ENCODE results near the gene GBA3. TPM values are rescaled to one million over a fixed set of nuclear protein-coding genes. Genes with fewer than 3 reads are reported as not detected.

The GBA3 gene
- total and polyA plus RNA-seq, 2 of the 8 experiments (the other 6 are each of a cell fraction or from before 2014, with no cell fraction given): not detected

DNA sequence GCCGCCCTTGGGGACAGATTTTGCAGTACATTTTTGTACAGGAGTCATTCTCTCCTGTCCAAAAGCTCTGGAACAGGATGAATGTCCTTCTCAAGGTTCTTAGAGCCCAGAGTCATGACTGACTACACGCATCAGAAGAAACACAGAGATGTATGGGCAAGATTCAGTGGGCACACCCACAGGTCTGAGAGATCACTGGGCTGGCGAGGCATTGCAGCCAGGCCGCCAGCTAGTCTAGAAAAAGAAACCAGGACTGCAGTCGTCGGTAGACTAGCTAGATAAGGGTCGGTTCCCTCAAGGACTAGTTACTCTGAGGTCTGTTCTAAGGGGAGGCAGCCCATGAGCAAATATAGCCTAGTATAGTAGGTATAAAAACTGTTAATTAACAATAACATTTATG, 19.8 kb downstream of the GBA3 start:
- Histone ChIP-seq H4K91ac (replicated peaks; ENCODE audit: insufficient read length, low read length) (no peak overlapping the region), H2BK120ac (replicated peaks; ENCODE audit: low read depth, low read length) (no peak overlapping the region), H2AK5ac (ENCODE audit: low read depth, low read length) (no peak overlapping the region), H3K14ac (ENCODE audit: insufficient read length) (no peak overlapping the region), H3K27me3 (replicated peaks in 1 of 4; ENCODE audit: control insufficient read depth in 3 of 4, extremely low read depth in 1 of 4, insufficient read depth in 3 of 4, low read length in 3 of 4) (no peaks in the 10 kb centered on the region), H3K27ac (ENCODE audit: low read depth, low read length) (no peak overlapping the region), H3K4me2 (ENCODE audit: insufficient read depth in 1 of 2, low read depth in 2 of 2, low read length in 2 of 2) (no peak overlapping the region), H3K4me1 (replicated peaks in 1 of 4; ENCODE audit: control insufficient read depth in 3 of 4, insufficient read depth in 4 of 4, low read length in 3 of 4) (no peaks in the 10 kb centered on the region), H3K36me3 (ENCODE audit: control insufficient read depth in 2 of 4, insufficient read depth in 4 of 4, low read length in 3 of 4) (no peaks in the 10 kb centered on the region), H2BK20ac (ENCODE audit: low read length) (no peak overlapping the region), H3K79me2 (ENCODE audit: control insufficient read depth in 1 of 2, insufficient read depth in 2 of 2, low read length in 2 of 2) (no peaks in the 10 kb centered on the region), H4K20me1 (replicated peaks in 1 of 2; ENCODE audit: control insufficient read depth in 1 of 2, insufficient read depth in 2 of 2, low read length in 2 of 2) (no peaks in the 10 kb centered on the region), H2BK15ac (ENCODE audit: low read length) (no peak overlapping the region), H3K4me3 (ENCODE audit: extremely low read depth in 1 of 4, insufficient read depth in 2 of 4, low read depth in 3 of 4, low read length in 4 of 4) (no peak overlapping the region), H3K79me1 (ENCODE audit: low read depth, low read length) (no peaks in the 10 kb centered on the region), H2BK5ac (ENCODE audit: low read depth, low read length) (no peak overlapping the region), H4K8ac (ENCODE audit: extremely low read depth, insufficient read depth, low read length) (no peak overlapping the region; the same call in 1 of the 2 replicates), H2BK12ac (ENCODE audit: low read depth, low read length) (no peak overlapping the region), H2AFZ (ENCODE audit: low read length) (no peak overlapping the region), H3K23me2 (ENCODE audit: low read depth, low read length) (no peaks in the 10 kb centered on the region), H3K9ac (replicated peaks in 1 of 4; ENCODE audit: extremely low read depth in 1 of 4, low read depth in 3 of 4, low read length in 3 of 4) (no peak overlapping the region), H3K56ac (replicated peaks; ENCODE audit: insufficient read length, low read depth, low read length) (no peak overlapping the region), H3K23ac (ENCODE audit: insufficient read length) (no peak overlapping the region), H4K5ac (ENCODE audit: insufficient read length, low read depth, low read length) (no peak overlapping the region), H3K18ac (ENCODE audit: extremely low read depth, low read length) (no peak overlapping the region), H3K4ac (replicated peaks; ENCODE audit: insufficient read length, low read depth, low read length) (no peak overlapping the region), H3K9me3 (ENCODE audit: insufficient read depth in 2 of 2, low read depth in 1 of 2, low read length in 1 of 2) (no peaks in the 10 kb centered on the region)
- TF ChIP-seq KDM5A (IDR thresholded peaks at IDR 0.05; ENCODE audit: low read length): no peak
- no peak for TF ChIP-seq CHD1 (IDR thresholded peaks at IDR 0.05; ENCODE audit: low read depth, low read length)
- no peak for TF ChIP-seq CBX5 (IDR thresholded peaks at IDR 0.05; ENCODE audit: low read depth, low read length)
- no peak for TF ChIP-seq SUZ12 (IDR thresholded peaks at IDR 0.05; ENCODE audit: low read length)
- no peak for TF ChIP-seq KDM1A (IDR thresholded peaks at IDR 0.05; ENCODE audit: borderline replicate concordance, low read length)
- ChIA-PET POLR2A (ENCODE audit: partially characterized antibody) (no interaction called here), CTCF (ENCODE audit: partially characterized antibody) (no interaction called here)
- DNase-seq (ENCODE audit: low read depth in 1 of 2, low spot score in 2 of 2): no peak
- 86% methylated on average over 7 of the region's 7 CpGs; no CpG with 5 or more reads in 1 of the 2 experiments for WGBS, 2 experiments (ENCODE audit: extremely low coverage in 1 of 2, insufficient coverage in 1 of 2, insufficient read length in 1 of 2, insufficient replicate concordance in 2 of 2, low coverage in 1 of 2, low lambda C conversion rate in 2 of 2, missing lambda C conversion rate in 1 of 2)
- FAIRE-seq: no peak
